ENCODE data around the gene TMEM88.

The TMEM88 gene

DNA sequence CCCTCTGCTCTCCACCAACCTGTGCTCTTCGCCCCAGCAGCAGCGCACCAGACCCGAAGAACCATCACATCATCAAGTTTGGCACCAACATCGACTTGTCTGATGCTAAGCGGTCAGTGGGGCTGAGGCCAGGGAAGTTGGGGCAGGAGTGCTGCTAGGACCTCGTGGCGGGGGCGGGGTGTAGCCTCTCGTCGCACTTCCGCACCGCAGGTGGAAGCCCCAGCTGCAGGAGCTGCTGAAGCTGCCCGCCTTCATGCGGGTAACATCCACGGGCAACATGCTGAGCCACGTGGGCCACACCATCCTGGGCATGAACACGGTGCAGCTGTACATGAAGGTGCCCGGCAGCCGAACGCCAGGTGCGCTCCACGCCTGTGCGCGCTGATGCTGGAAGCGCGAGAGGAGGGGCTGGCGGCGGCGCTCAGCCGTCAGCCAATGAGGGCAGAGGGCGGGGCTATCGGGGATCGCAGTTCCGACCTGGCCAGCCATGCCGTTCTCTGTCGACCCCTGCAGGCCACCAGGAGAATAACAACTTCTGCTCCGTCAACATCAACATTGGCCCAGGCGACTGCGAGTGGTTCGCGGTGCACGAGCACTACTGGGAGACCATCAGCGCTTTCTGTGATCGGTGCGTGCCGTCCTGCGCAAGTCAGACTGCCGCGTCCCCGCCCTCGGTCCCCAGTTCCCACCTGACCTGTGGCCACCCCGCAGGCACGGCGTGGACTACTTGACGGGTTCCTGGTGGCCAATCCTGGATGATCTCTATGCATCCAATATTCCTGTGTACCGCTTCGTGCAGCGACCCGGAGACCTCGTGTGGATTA lies 3.2 kb upstream of the TMEM88 start:
- H3K27ac Mint-ChIP-seq, result peak overlapping the region; percentile 49 to 95
- ATAC-seq (replicated peaks) (peak; percentile 80), DNase-seq (peak; percentile 92 to 94 (median 94))
- peaks cover 63% of the 10 kb centered on the region for H3K36me3 Mint-ChIP-seq (ENCODE audit: insufficient read depth)
- H3K4me3 Mint-ChIP-seq, result peak overlapping the region; percentile 72 to 79
- no peaks in the 10 kb centered on the region for H3K9me3 Mint-ChIP-seq
- H3K4me1 Mint-ChIP-seq (ENCODE audit: low read depth in 2 of 2), result peaks cover 3 to 13% of the 10 kb centered on the region in 2 donors
- H3K27me3 Mint-ChIP-seq, result no peaks in the 10 kb centered on the region

DNA sequence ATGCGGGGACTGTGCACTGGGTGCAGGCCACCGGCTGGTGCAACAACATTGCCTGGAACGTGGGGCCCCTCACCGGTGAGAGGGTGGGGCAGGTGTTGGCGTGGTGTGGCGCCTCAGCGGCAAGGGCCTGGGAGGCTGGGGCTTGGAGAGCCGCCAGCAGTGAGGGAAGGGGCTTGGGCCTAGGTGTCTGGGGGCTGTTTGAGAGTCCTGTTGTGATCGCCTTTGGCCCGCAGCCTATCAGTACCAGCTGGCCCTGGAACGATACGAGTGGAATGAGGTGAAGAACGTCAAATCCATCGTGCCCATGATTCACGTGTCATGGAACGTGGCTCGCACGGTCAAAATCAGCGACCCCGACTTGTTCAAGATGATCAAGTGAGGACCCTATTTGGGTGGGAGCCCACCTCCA lies 2.6 kb upstream of the TMEM88 start:
- H3K27me3 Mint-ChIP-seq, result no peaks in the 10 kb centered on the region
- H3K4me3 Mint-ChIP-seq, result peak overlapping the region in 1 of 2 donors; percentile 79
- peak overlapping the region in 1 of 2 donors; percentile 95 for H3K27ac Mint-ChIP-seq
- H3K9me3 Mint-ChIP-seq, result no peaks in the 10 kb centered on the region
- no peak for DNase-seq
- H3K4me1 Mint-ChIP-seq (ENCODE audit: low read depth in 2 of 2), result peaks cover 3 to 13% of the 10 kb centered on the region in 2 donors
- peaks cover 57% of the 10 kb centered on the region for H3K36me3 Mint-ChIP-seq (ENCODE audit: insufficient read depth)
- no peak for ATAC-seq (replicated peaks)

DNA sequence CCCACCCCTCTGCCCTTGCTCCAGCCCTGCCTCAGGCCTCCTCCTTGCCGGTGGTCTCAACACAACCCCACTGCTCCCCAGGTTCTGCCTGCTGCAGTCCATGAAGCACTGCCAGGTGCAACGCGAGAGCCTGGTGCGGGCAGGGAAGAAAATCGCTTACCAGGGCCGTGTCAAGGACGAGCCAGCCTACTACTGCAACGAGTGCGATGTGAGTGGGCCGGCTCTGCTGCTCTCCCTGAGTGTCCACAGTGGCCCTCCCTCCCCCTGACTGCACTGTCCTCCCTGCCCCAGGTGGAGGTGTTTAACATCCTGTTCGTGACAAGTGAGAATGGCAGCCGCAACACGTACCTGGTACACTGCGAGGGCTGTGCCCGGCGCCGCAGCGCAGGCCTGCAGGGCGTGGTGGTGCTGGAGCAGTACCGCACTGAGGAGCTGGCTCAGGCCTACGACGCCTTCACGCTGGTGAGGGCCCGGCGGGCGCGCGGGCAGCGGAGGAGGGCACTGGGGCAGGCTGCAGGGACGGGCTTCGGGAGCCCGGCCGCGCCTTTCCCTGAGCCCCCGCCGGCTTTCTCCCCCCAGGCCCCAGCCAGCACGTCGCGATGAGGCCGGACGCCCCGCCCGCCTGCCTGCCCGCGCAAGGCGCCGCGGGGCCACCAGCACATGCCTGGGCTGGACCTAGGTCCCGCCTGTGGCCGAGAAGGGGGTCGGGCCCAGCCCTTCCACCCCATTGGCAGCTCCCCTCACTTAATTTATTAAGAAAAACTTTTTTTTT lies 1.8 kb upstream of the TMEM88 start:
- Mint-ChIP-seq H3K36me3 (ENCODE audit: insufficient read depth) (peaks cover 48% of the 10 kb centered on the region), H3K27me3 (no peaks in the 10 kb centered on the region), H3K9me3 (no peaks in the 10 kb centered on the region), H3K4me3 (peak overlapping the region in 1 of 2 donors; percentile 79), H3K27ac (peak overlapping the region in 1 of 2 donors; percentile 95), H3K4me1 (ENCODE audit: low read depth in 2 of 2) (peaks cover 3 to 13% of the 10 kb centered on the region in 2 donors)
- DNase-seq (no peak), ATAC-seq (replicated peaks) (no peak)

DNA sequence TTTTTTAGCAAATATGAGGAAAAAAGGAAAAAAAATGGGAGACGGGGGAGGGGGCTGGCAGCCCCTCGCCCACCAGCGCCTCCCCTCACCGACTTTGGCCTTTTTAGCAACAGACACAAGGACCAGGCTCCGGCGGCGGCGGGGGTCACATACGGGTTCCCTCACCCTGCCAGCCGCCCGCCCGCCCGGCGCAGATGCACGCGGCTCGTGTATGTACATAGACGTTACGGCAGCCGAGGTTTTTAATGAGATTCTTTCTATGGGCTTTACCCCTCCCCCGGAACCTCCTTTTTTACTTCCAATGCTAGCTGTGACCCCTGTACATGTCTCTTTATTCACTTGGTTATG lies 1.2 kb upstream of the TMEM88 start:
- H3K36me3 Mint-ChIP-seq (ENCODE audit: insufficient read depth), result peaks cover 43% of the 10 kb centered on the region
- DNase-seq (no peak), ATAC-seq (replicated peaks) (no peak)
- peak overlapping the region in 1 of 2 donors; percentile 33 for H3K4me3 Mint-ChIP-seq
- no peaks in the 10 kb centered on the region for H3K9me3 Mint-ChIP-seq
- H3K27ac Mint-ChIP-seq, result no peak overlapping the region
- peaks cover 3 to 13% of the 10 kb centered on the region in 2 donors for H3K4me1 Mint-ChIP-seq (ENCODE audit: low read depth in 2 of 2)
- no peaks in the 10 kb centered on the region for H3K27me3 Mint-ChIP-seq

DNA sequence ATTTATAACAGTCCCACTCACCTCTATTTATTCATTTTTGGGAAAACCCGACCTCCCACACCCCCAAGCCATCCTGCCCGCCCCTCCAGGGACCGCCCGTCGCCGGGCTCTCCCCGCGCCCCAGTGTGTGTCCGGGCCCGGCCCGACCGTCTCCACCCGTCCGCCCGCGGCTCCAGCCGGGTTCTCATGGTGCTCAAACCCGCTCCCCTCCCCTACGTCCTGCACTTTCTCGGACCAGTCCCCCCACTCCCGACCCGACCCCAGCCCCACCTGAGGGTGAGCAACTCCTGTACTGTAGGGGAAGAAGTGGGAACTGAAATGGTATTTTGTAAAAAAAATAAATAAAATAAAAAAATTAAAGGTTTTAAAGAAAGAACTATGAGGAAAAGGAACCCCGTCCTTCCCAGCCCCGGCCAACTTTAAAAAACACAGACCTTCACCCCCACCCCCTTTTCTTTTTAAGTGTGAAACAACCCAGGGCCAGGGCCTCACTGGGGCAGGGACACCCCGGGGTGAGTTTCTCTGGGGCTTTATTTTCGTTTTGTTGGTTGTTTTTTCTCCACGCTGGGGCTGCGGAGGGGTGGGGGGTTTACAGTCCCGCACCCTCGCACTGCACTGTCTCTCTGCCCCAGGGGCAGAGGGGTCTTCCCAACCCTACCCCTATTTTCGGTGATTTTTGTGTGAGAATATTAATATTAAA lies 638 bp upstream of the TMEM88 start:
- DNase-seq (no peak), ATAC-seq (replicated peaks) (no peak)
- Mint-ChIP-seq H3K9me3 (no peaks in the 10 kb centered on the region), H3K4me1 (ENCODE audit: low read depth in 2 of 2) (peaks cover 3 to 16% of the 10 kb centered on the region in 2 donors), H3K36me3 (ENCODE audit: insufficient read depth) (peaks cover 42% of the 10 kb centered on the region), H3K27me3 (no peaks in the 10 kb centered on the region), H3K4me3 (peak overlapping the region in 1 of 2 donors; percentile 33), H3K27ac (no peak overlapping the region)

DNA sequence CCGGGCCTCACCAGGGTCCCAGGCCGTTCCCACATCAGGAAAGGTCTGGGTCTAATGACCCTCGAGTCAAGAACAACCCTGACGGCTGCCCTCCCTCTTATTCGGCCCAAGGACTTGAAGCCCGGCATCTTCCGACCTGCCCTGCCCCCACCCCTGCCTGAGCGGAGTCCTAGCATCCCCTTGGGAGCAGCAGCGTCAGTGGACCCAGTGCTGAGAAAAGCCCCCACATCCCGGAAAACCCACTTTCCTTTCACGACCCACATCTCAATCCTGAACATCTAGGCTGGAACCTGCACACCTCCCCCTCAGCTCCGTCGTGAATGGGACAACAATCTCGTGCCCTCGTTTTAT lies 769 bp downstream of the TMEM88 start:
- DNase-seq, result no peak
- no peak for ATAC-seq (replicated peaks)
- Mint-ChIP-seq H3K4me3 (no peak overlapping the region), H3K36me3 (ENCODE audit: insufficient read depth) (peaks cover 31% of the 10 kb centered on the region), H3K9me3 (no peaks in the 10 kb centered on the region), H3K27me3 (no peaks in the 10 kb centered on the region), H3K27ac (peak overlapping the region in 1 of 2 donors; percentile 65), H3K4me1 (ENCODE audit: low read depth in 2 of 2) (peaks cover 3 to 16% of the 10 kb centered on the region in 2 donors)

DNA sequence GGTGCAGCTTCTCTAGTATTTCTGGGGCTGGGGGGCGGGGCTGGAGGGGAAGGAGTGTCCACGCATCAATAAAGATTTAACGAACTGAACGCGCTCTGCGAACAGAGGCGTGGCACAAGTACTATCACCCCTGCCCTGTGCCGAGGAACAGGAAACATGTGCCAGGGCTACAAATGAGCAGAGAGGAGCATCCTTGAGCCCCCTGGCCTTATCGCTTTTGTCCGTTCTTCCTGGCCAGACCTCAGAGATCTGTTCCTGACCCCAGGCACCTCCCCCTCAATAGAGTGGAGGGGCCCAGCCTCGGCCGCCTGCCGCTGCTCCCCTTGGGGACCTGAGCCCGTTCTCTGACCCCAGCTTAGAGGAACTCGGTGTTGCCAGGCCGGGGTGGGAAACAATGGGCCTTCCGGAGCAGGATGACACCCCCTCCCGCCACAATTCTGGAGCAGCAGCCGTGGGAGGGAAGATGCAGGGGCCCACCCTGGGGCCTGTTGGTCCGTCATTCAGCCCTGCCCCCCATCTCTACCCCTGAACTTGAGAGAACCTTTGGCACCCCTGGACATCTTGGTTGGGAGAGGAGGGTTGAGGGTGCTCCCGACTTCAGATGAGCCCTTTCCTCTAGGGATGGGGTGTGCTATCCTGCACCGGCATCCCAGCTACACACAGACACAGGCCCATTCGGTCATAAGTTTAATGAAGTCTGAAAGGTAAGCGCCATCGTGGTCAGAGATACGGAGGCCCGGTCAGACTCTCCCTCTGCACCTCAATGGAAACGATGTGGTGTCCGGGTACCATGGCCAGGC lies 1.3 kb downstream of the TMEM88 start:
- peak overlapping the region in 1 of 2 donors; percentile 65 for H3K27ac Mint-ChIP-seq
- no peak for DNase-seq
- H3K4me1 Mint-ChIP-seq (ENCODE audit: low read depth in 2 of 2), result peaks cover 0 to 11% of the 10 kb centered on the region in 2 donors
- H3K9me3 Mint-ChIP-seq, result no peaks in the 10 kb centered on the region
- no peak overlapping the region for H3K4me3 Mint-ChIP-seq
- no peak for ATAC-seq (replicated peaks)
- peaks cover 27% of the 10 kb centered on the region for H3K36me3 Mint-ChIP-seq (ENCODE audit: insufficient read depth)
- H3K27me3 Mint-ChIP-seq, result no peaks in the 10 kb centered on the region

DNA sequence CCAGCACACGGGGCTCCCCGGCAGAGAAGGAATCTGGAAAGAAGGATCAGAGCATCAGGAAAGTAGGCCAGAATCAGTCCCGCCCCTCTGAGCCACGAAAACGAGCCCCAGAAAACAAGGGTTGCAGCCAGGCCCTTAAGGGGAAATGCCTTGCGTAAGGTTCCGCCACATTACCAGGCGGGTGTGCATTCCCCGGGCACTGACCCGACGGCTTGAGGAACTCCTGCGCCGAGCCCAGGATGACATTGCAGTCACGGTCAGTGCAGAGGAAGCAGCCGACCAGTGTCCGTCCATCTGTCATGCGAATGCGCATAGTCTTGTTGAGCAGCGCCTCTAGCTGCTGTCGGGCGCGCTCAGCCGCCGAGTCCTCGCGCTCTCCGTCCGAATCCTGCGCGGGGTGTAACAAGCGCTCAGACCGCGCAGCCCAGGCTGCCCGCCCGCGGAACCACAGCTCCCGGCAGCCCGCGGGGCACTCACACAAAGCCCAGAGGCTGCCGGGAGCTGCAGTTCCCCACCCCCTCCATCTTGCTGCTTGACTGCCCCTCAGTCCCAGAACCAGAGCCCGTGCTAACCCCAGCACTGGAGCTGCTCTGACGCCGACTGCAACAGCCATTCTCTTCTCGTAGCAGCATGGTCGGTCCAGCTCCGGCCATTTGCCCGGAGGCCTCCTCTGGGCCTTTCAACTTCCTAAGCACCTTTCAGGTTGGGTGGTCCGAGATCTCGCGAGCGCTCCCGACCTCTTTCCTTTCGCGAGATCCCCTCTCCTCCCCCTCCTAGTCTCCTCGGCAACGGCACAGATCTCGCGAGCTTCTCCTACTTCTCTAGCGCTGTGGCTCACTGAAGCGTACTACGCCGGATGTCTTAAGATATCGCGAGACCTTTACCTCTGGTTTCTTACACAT lies 2.2 kb downstream of the TMEM88 start, which contains the start of gene NAA38:
Gene NAA38, minus strand, starts transcription at position 749 of the 902 bp plus-strand sequence. Its CDS starts 96 bp downstream, at position 653.
- Mint-ChIP-seq H3K27me3 (no peaks in the 10 kb centered on the region), H3K27ac (no peak within 1 kb of the TSS), H3K9me3 (no peaks in the 10 kb centered on the region), H3K4me1 (ENCODE audit: low read depth in 2 of 2) (peaks cover 0 to 3% of the 10 kb centered on the region in 2 donors), H3K36me3 (ENCODE audit: insufficient read depth) (peaks cover 21% of the 10 kb centered on the region), H3K4me3 (no peak within 1 kb of the TSS)
- DNase-seq, result peak; percentile 89 to 94 (median 93)
- ATAC-seq (replicated peaks), result peak; percentile 83

DNA sequence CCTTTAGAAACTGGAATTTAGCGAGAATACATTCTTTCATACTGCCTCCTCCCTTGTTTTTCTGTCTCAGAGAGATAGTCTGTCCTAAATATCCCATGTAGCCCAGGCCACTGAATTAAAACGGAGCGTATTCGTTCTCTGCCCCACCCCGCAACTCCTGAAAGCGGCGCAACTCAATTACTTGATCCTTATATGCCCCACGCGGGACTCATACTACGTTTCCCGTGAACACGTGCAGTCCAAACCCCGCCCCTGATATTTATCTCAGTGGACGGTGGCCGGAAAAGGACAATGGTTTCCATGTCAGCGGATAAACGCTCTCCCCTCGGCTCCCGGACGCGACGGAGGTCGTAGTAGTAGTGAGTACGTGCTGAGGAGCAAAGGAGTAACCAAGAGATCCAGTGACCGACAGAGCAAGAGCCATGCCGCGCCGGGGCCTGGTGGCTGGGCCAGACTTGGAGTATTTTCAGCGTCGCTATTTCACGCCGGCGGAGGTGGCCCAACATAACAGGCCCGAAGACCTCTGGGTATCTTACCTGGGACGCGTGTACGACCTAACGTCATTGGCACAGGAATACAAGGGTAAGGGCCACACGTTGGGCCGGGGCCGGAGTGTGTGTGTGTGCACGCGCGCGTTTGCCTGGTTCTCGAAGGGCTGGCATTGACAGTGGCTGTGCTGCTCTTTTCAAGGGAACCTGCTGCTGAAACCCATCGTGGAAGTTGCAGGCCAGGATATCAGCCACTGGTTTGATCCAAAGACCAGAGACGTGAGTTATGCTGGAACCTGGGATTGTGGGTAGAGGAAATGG lies 3.1 kb downstream of the TMEM88 start, which contains the start of gene CYB5D1:
Gene CYB5D1, plus strand, starts transcription at position 291 of the 809 bp plus-strand sequence. Its CDS starts 132 bp downstream, at position 423.
- Mint-ChIP-seq H3K27ac (no peak within 1 kb of the TSS), H3K36me3 (ENCODE audit: insufficient read depth) (peaks cover 14% of the 10 kb centered on the region), H3K4me1 (ENCODE audit: low read depth in 2 of 2) (peaks cover 4 to 5% of the 10 kb centered on the region in 2 donors), H3K27me3 (no peaks in the 10 kb centered on the region), H3K4me3 (no peak within 1 kb of the TSS), H3K9me3 (no peaks in the 10 kb centered on the region)
- ATAC-seq (replicated peaks), result peak; percentile 56
- DNase-seq, result peak; percentile 83 to 89 (median 89)

DNA sequence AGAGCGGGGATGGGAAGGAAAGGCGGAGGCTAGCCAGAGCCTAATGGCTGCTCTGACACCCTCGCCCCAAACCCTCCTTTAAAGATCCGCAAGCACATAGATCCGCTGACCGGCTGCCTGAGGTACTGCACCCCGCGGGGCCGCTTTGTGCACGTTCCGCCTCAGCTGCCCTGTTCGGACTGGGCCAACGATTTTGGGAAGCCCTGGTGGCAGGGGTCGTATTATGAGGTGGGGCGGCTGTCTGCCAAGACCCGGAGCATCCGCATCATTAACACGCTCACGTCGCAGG lies 3.6 kb downstream of the TMEM88 start:
- Mint-ChIP-seq H3K27ac (no peak overlapping the region), H3K4me1 (ENCODE audit: low read depth in 2 of 2) (peaks cover 4 to 5% of the 10 kb centered on the region in 2 donors), H3K27me3 (no peaks in the 10 kb centered on the region), H3K9me3 (no peaks in the 10 kb centered on the region), H3K4me3 (no peak overlapping the region), H3K36me3 (ENCODE audit: insufficient read depth) (peaks cover 11% of the 10 kb centered on the region)
- ATAC-seq (replicated peaks), result no peak
- no peak for DNase-seq

DNA sequence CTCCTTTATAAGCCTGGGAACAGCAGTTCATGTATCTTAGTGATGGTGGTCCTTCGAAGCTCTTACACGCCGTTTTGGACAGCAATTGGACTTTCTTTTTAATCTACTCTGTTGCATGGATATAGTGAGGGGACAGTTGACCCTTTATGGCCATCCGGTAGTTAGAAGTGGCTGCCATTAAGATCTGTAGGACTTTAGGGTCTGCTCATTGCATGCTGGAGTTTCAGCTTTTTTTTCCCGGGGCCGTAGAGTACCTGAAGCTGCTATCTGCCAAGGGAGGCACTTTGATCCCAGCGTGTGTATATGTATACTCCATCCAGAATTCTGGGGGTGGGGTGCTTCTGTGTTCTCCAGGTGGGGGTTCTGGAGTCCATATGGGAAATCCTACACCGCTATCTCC lies 4.2 kb downstream of the TMEM88 start:
- no peaks in the 10 kb centered on the region for H3K9me3 Mint-ChIP-seq
- no peaks in the 10 kb centered on the region for H3K27me3 Mint-ChIP-seq
- peaks cover 4 to 5% of the 10 kb centered on the region in 2 donors for H3K4me1 Mint-ChIP-seq (ENCODE audit: low read depth in 2 of 2)
- H3K4me3 Mint-ChIP-seq, result no peak overlapping the region
- H3K27ac Mint-ChIP-seq, result no peak overlapping the region
- DNase-seq (no peak), ATAC-seq (replicated peaks) (no peak)
- H3K36me3 Mint-ChIP-seq (ENCODE audit: insufficient read depth), result peaks cover 11% of the 10 kb centered on the region

All from effector memory CD8-positive, alpha-beta T cell (primary cell).